Peyer's patch (tissue), 4 donors: ENCODE data around the gene LIN9. TPM values are rescaled to one million over a fixed set of nuclear protein-coding genes. Genes with fewer than 3 reads are reported as not detected.

Experiments used
- DNase-seq, 3 donors: peaks; one replicate each; pipeline ENCODE4 v3.0.0-alpha.2; 2017 to 2019
- H3K27ac ChIP-seq, 4 donors: fragments of 200-600 bp; sonication (generic); one replicate each; pipeline ENCODE4 v1.5.1; 2016 to 2019
- H3K27me3 ChIP-seq, 2 donors: fragments of 200-600 bp; sonication (generic); one replicate each; pipeline ENCODE4 v1.5.1; 2019
- H3K36me3 ChIP-seq, 3 donors: fragments of 200-600 bp; sonication (generic); one replicate each; pipeline ENCODE4 v1.5.1; 2016 to 2019
- H3K4me1 ChIP-seq, 4 donors: fragments of 200-600 bp; sonication (generic); one replicate each; pipeline ENCODE4 v1.5.1; 2016 to 2019
- H3K4me3 ChIP-seq, 4 donors: fragments of 200-600 bp; sonication (generic); 1 replicate in 3 of 4; 2 replicates in 1 of 4; pipeline ENCODE4 v1.5.1; 2016 to 2019; ENCODE audit warnings: mild to moderate bottlenecking in 1 of 4
- H3K9me3 ChIP-seq, 4 donors: fragments of 200-600 bp; sonication (generic); one replicate each; pipeline ENCODE4 v1.5.1; 2016 to 2019; ENCODE audit warnings: mild to moderate bottlenecking in 1 of 4
- CTCF ChIP-seq, 6 experiments: fragments of 450-650 bp in 4 of 6; fragments of 200-600 bp in 2 of 6; sonication (generic) in 1 of 6; IDR thresholded peaks; one replicate each; pipeline ENCODE4 v1.5.1; 2017 to 2019; ENCODE audit warnings: antibody characterized with exemption in 6 of 6, mild to moderate bottlenecking in 3 of 6, moderate library complexity in 1 of 6
- POLR2A ChIP-seq, 2 donors: fragments of 450-650 bp; IDR thresholded peaks; one replicate each; pipeline ENCODE4 v1.5.1; 2017; ENCODE audit warnings: antibody characterized with exemption in 2 of 2, mild to moderate bottlenecking in 2 of 2, moderate library complexity in 2 of 2
- total RNA-seq, 4 donors: library from RNA; depleted of rRNA; stranded (reverse); fragments of >200 nt; gene quantifications; one replicate each; pipeline ENCODE4 v1.1.0, GENCODE V29; 2016

The LIN9 gene
- total RNA-seq, 4 donors from 2014 or later, result 2.5 to 6.6 (median 4.2) TPM

GRCh38 chr1:226309398-226310244, 657 bp upstream of the LIN9 start:
- peaks cover 0 to 23% (median 5%) of the 10 kb centered on the region in 4 donors for H3K4me1 ChIP-seq
- H3K4me3 ChIP-seq, result peak overlapping the region; percentile 85 to 100 (median 96)
- DNase-seq, result no peak
- no peaks in the 10 kb centered on the region for H3K36me3 ChIP-seq
- peak overlapping the region; percentile 46 to 79 (median 70) for H3K27ac ChIP-seq
- TF ChIP-seq POLR2A (IDR thresholded peaks at IDR 0.05), result no peak
- TF ChIP-seq CTCF (IDR thresholded peaks at IDR 0.05), result peak in 3 of 6 experiments; percentile 44 to 46 (median 45)
- no peaks in the 10 kb centered on the region for H3K27me3 ChIP-seq
- no peaks in the 10 kb centered on the region for H3K9me3 ChIP-seq

DNA sequence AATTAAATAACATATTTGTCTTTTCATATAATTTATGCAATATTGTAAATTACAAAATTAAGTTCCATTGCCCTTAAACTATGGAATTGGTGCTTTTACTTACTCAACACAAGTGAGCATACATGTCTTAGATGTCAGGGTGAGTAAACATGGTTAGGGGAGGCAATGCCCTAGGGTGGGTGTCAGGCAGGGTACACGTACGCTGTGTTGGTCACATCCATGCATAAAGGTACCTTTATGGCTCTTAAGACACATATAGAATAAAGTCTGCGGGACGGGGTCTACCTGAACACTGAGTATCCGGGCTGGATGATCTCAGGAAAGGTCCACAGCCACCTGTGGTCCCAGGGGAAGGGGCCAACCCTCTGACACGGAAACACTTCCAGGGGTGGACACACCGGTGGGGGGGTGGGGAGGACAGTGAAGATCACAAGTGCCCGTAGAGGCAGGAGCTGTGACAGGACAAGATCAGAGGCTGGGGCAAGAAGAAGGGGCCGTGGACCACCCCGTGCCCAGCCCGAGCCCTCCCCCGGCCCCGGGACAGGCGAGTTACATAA, 720 bp downstream of the LIN9 start:
- TF ChIP-seq CTCF (IDR thresholded peaks at IDR 0.05) (no peak), POLR2A (IDR thresholded peaks at IDR 0.05) (no peak)
- no peaks in the 10 kb centered on the region for H3K9me3 ChIP-seq
- H3K4me3 ChIP-seq, result peak overlapping the region; percentile 85 to 100 (median 96)
- peaks cover 0 to 23% (median 5%) of the 10 kb centered on the region in 4 donors for H3K4me1 ChIP-seq
- H3K27me3 ChIP-seq, result no peaks in the 10 kb centered on the region
- DNase-seq, result peak in 2 of 3 donors; percentile 40 to 61
- peak overlapping the region; percentile 65 to 79 (median 74) for H3K27ac ChIP-seq
- no peaks in the 10 kb centered on the region for H3K36me3 ChIP-seq

- H3K36me3 ChIP-seq, result no peaks in the 10 kb centered on the region
- no peak overlapping the region for H3K4me3 ChIP-seq
- no peak for DNase-seq
- peaks cover 0 to 23% (median 5%) of the 10 kb centered on the region in 4 donors for H3K4me1 ChIP-seq
- no peak for TF ChIP-seq CTCF (IDR thresholded peaks at IDR 0.05)
- TF ChIP-seq POLR2A (IDR thresholded peaks at IDR 0.05), result no peak
- no peak overlapping the region for H3K27ac ChIP-seq
- no peaks in the 10 kb centered on the region for H3K9me3 ChIP-seq
- H3K27me3 ChIP-seq, result no peaks in the 10 kb centered on the region
Observed at GRCh38 chr1:226306425-226306824, 2.5 kb downstream of the LIN9 start.

DNA sequence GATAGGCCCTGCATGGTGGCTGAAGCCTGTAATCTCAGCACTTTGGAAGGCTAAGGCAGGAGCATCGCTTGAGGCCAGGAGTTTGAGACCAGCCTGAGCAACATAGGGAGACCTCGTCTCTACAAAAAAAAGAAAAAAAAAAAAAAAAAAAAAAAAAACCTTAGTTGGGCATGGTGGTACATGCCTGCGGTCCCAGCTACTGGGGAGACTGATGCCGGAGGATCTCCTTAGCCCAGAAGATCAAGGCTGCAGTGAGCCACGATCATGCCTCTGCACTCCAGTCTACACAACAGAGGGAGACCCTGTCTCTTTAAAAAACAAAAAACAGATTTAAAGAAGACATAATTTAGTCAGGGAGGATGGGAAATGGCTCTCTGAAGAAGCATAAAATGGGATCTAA, 3.8 kb downstream of the LIN9 start:
- Histone ChIP-seq H3K4me1 (peaks cover 0 to 18% (median 5%) of the 10 kb centered on the region in 4 donors), H3K27ac (no peak overlapping the region), H3K27me3 (no peaks in the 10 kb centered on the region), H3K9me3 (no peaks in the 10 kb centered on the region), H3K36me3 (peaks cover 0 to 4% (median 0%) of the 10 kb centered on the region in 3 donors), H3K4me3 (no peak overlapping the region)
- DNase-seq, result no peak
- TF ChIP-seq CTCF (IDR thresholded peaks at IDR 0.05), result no peak
- no peak for TF ChIP-seq POLR2A (IDR thresholded peaks at IDR 0.05)

GRCh38 chr1:226304291-226304955, 4.5 kb downstream of the LIN9 start:
- Histone ChIP-seq H3K36me3 (peaks cover 0 to 6% (median 0%) of the 10 kb centered on the region in 3 donors), H3K27ac (no peak overlapping the region), H3K9me3 (no peaks in the 10 kb centered on the region), H3K4me1 (peaks cover 0 to 11% (median 3%) of the 10 kb centered on the region in 4 donors), H3K4me3 (no peak overlapping the region), H3K27me3 (no peaks in the 10 kb centered on the region)
- TF ChIP-seq POLR2A (IDR thresholded peaks at IDR 0.05) (no peak), CTCF (IDR thresholded peaks at IDR 0.05) (no peak)
- no peak for DNase-seq
